GM19043 (cell line): Measurements from ENCODE around the gene SCYL1.

ENCODE experiments used
- ATAC-seq: cut with Tn5 transposase; IDR thresholded peaks from one replicate; pipeline ENCODE4 v1.9.1; 2021; ENCODE audit warnings: low read depth; ENCODE audit not compliant: unreplicated experiment

Gene SCYL1

DNA sequence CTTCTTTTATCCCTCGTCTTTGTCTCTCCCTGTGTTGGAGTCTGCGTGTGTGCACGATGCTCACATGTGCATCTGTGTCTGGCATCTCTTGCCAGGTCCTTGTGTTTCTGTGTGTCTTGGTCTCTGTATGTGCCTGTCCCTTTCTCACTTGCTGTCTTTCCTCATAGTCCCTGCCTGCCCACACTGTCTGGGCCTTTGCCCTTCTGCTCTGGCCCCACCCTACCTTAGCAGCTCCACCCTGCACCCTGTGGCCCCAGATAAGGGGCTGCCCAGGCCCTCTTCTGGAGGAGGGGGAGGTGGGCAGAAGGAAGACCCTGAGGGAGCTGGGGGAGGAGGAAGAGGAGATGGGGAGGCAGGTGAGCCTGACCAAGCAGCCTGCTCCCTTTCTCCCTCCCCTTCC lies 53.8 kb downstream of the SCYL1 start:
- ATAC-seq: no peak

DNA sequence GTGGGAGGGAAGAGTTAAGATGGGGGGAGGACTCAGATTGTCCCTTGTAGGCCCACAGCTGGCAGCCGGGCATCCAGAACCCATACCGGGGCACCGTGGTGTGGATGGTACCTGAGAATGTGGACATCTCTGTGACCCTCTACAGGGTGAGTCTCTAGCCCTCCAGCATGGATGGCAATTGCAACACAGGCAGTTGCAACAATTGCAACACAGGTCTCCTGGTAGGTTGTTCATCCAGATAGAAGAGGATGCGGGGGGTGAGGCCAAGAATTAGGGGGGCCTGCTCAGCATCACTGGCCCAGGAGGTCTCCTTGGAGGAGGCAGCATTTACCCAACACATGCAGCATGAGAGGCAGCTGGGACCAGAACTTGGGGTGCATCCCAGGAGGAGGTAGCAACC lies 54.4 kb downstream of the SCYL1 start:
- no peak for ATAC-seq

GRCh38 chr11:65580031-65580692 lies 55.3 kb downstream of the SCYL1 start:
- ATAC-seq: no peak

- ATAC-seq: no peak
Measured at GRCh38 chr11:65580756-65581155, 55.9 kb downstream of the SCYL1 start.

GRCh38 chr11:65581928-65582327 lies 57.0 kb downstream of the SCYL1 start:
- no peak for ATAC-seq

- no peak for ATAC-seq
Measured at GRCh38 chr11:65583589-65583988, 58.7 kb downstream of the SCYL1 start.

GRCh38 chr11:65584106-65584505 lies 59.2 kb downstream of the SCYL1 start:
- no peak for ATAC-seq

DNA sequence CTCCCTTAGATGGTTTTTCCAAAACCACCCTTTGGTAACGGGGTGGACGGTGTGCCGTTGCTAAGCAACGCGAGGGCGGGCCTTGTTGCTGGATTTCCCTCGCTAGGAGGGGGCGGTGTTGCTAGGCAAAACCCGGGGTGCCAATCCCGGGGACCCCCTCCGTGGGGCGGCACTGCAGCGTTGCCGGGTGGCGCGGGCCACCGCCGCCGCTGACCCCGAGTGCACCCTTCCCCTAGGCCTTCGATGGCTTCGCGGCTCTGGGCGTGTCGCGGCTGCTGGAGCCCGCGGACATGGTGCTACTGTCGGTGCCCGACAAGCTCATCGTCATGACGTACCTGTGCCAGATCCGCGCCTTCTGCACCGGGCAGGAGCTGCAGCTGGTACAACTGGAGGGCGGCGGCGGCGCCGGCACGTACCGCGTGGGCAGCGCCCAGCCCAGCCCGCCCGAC lies 59.9 kb downstream of the SCYL1 start:
- no peak for ATAC-seq

GRCh38 chr11:65585396-65586246 lies 60.7 kb downstream of the SCYL1 start:
- ATAC-seq: no peak

GRCh38 chr11:65586247-65586630 lies 61.4 kb downstream of the SCYL1 start:
- ATAC-seq: no peak

GRCh38 chr11:65586676-65587075 lies 61.8 kb downstream of the SCYL1 start:
- no peak for ATAC-seq
